ENCODE data around the gene YKT6. TPM values are rescaled to one million over a fixed set of nuclear protein-coding genes. Genes with fewer than 3 reads are reported as not detected.

The YKT6 gene
- total RNA-seq, 4 donors from 2014 or later = 46.6 to 80.1 (median 68.0) TPM

- H3K36me3 ChIP-seq = peaks cover 0 to 81% (median 39%) of the 10 kb centered on the region in 4 donors
- no peaks in the 10 kb centered on the region for H3K9me3 ChIP-seq
- no peak overlapping the region for H3K4me3 ChIP-seq
- no peaks in the 10 kb centered on the region for H3K27me3 ChIP-seq
- intact Hi-C loops (cut with DNase I; ENCODE audit: low total_unique reads) (no loop called here), in situ Hi-C loops (cut with MboI; ENCODE audit: low pct_ligation_motif_present in 1 of 4, low pct_unique_long_range_greater_than_20kb in 1 of 4, low sequenced_read_pairs in 3 of 4) (no loop called here)
- H3K27ac ChIP-seq = no peak overlapping the region
- WGBS, 2 donors (ENCODE audit: low coverage in 1 of 2) = 93 to 95% methylated on average over 5 to 7 of the region's 7 CpGs
- H3K4me1 ChIP-seq = peaks cover 0 to 8% (median 0%) of the 10 kb centered on the region in 4 donors
- TF ChIP-seq POLR2A (IDR thresholded peaks at IDR 0.05) (no peak), EP300 (IDR thresholded peaks at IDR 0.05; ENCODE audit: low read depth) (no peak)
- no peak for DNase-seq
Observed at GRCh38 chr7:44208085-44208484, 7.3 kb downstream of the YKT6 start.

- Histone ChIP-seq H3K27me3 (no peaks in the 10 kb centered on the region), H3K27ac (no peak overlapping the region), H3K9me3 (no peaks in the 10 kb centered on the region), H3K4me3 (no peak overlapping the region), H3K36me3 (peaks cover 0 to 77% (median 37%) of the 10 kb centered on the region in 4 donors), H3K4me1 (no peaks in the 10 kb centered on the region)
- 92 to 95% methylated on average over 2 to 5 of the region's 5 CpGs for whole genome bisulfite sequencing, 2 donors (ENCODE audit: low coverage in 1 of 2)
- DNase-seq = no peak
- intact Hi-C loops (cut with DNase I; ENCODE audit: low total_unique reads) (no loop called here), in situ Hi-C loops (cut with MboI; ENCODE audit: low pct_ligation_motif_present in 1 of 4, low pct_unique_long_range_greater_than_20kb in 1 of 4, low sequenced_read_pairs in 3 of 4) (no loop called here)
- TF ChIP-seq CTCF (IDR thresholded peaks at IDR 0.05) (no peak), EP300 (IDR thresholded peaks at IDR 0.05; ENCODE audit: low read depth) (no peak), POLR2A (IDR thresholded peaks at IDR 0.05) (no peak), POLR2AphosphoS5 (IDR thresholded peaks at IDR 0.05) (no peak)
Observed at GRCh38 chr7:44210107-44210506, 9.3 kb downstream of the YKT6 start.

- Histone ChIP-seq H3K9me3 (no peaks in the 10 kb centered on the region), H3K27me3 (no peaks in the 10 kb centered on the region), H3K4me3 (no peak overlapping the region), H3K36me3 (peaks cover 0 to 66% (median 32%) of the 10 kb centered on the region in 4 donors), H3K27ac (no peak overlapping the region), H3K4me1 (no peaks in the 10 kb centered on the region)
- TF ChIP-seq EP300 (IDR thresholded peaks at IDR 0.05; ENCODE audit: low read depth) (no peak), POLR2AphosphoS5 (IDR thresholded peaks at IDR 0.05) (no peak), POLR2A (IDR thresholded peaks at IDR 0.05) (no peak), CTCF (IDR thresholded peaks at IDR 0.05) (no peak)
- intact Hi-C loops (cut with DNase I; ENCODE audit: low total_unique reads) = no loop called here
- in situ Hi-C loops (cut with MboI; ENCODE audit: low pct_ligation_motif_present in 1 of 4, low pct_unique_long_range_greater_than_20kb in 1 of 4, low sequenced_read_pairs in 3 of 4) = no loop called here
- no peak for DNase-seq
- WGBS, 2 donors (ENCODE audit: low coverage in 1 of 2) = 90% methylated on average over 10 of the region's 10 CpGs; no CpG with 5 or more reads in 1 of the 2 donors
Observed at GRCh38 chr7:44211126-44211675, 10.4 kb downstream of the YKT6 start.

GRCh38 chr7:44212018-44212417 lies 11.2 kb downstream of the YKT6 start:
- Histone ChIP-seq H3K9me3 (no peaks in the 10 kb centered on the region), H3K27me3 (no peaks in the 10 kb centered on the region), H3K36me3 (peaks cover 0 to 58% (median 28%) of the 10 kb centered on the region in 4 donors), H3K27ac (no peak overlapping the region), H3K4me1 (no peaks in the 10 kb centered on the region), H3K4me3 (no peak overlapping the region)
- WGBS, 2 donors (ENCODE audit: low coverage in 1 of 2) = 61 to 87% methylated on average over 3 to 6 of the region's 6 CpGs
- intact Hi-C loops (cut with DNase I; ENCODE audit: low total_unique reads) = no loop called here
- in situ Hi-C loops (cut with MboI; ENCODE audit: low pct_ligation_motif_present in 1 of 4, low pct_unique_long_range_greater_than_20kb in 1 of 4, low sequenced_read_pairs in 3 of 4) = no loop called here
- TF ChIP-seq POLR2A (IDR thresholded peaks at IDR 0.05) (no peak), CTCF (IDR thresholded peaks at IDR 0.05) (no peak)
- DNase-seq = no peak

Data from transverse colon (tissue), 4 donors.